HUES6 (cell line): ENCODE measurements around the gene HDHD2.

Experiments used
- H3K27ac ChIP-seq: 2 replicates; pipeline ENCODE4 v1.7.0; 2013; ENCODE audit warnings: low read depth, mild to moderate bottlenecking, low read length, inconsistent platforms
- H3K27me3 ChIP-seq: 2 replicates; pipeline ENCODE4 v1.6.1; 2013; ENCODE audit warnings: low read length; ENCODE audit not compliant: control insufficient read depth, insufficient read depth
- H3K36me3 ChIP-seq: 2 replicates; pipeline ENCODE4 v1.6.1; 2013; ENCODE audit warnings: low read length; ENCODE audit not compliant: control insufficient read depth, insufficient read depth
- H3K4me1 ChIP-seq: 2 replicates; pipeline ENCODE4 v1.6.1; 2013; ENCODE audit warnings: low read length; ENCODE audit not compliant: control insufficient read depth, insufficient read depth
- H3K4me3 ChIP-seq: 2 replicates; pipeline ENCODE4 v1.5.1; 2013; ENCODE audit warnings: low read depth, low read length
- H3K9ac ChIP-seq: one replicate; pipeline ENCODE4 v1.6.1; 2013; ENCODE audit warnings: mild to moderate bottlenecking, low read length
- H3K9me3 ChIP-seq: 2 replicates; pipeline ENCODE4 v1.6.1; 2013; ENCODE audit warnings: low read depth, low read length; ENCODE audit not compliant: control insufficient read depth, insufficient read depth

HDHD2 gene

DNA sequence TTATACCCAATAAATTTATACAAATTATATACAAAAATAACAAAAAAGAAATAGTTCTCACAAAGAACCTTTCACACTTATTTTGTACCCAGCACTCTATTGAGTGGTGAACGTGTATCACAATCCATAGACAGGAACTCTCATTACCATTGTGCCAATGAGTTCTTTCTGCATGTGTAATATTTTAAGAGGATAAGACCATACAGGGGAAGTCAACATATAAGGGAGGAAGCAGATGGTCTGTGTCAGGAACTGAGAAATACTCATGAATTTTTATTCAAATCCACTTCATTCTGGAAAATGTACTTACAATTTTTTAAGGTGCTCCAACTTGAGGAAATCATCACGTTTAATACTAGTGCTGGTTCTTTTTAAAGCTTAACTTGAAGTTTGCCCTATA lies 87.8 kb downstream of the HDHD2 start:
- Histone ChIP-seq H3K27ac (no peak overlapping the region), H3K4me3 (no peak overlapping the region), H3K36me3 (no peaks in the 10 kb centered on the region), H3K4me1 (no peaks in the 10 kb centered on the region), H3K9ac (no peak overlapping the region), H3K27me3 (no peaks in the 10 kb centered on the region), H3K9me3 (no peaks in the 10 kb centered on the region)
